Peyer's patch (tissue), 4 donors: ENCODE results near the gene ACSL6. TPM values are rescaled to one million over a fixed set of nuclear protein-coding genes. Genes with fewer than 3 reads are reported as not detected.

Source experiments
- DNase-seq, 3 donors: peaks; one replicate each; pipeline ENCODE4 v3.0.0-alpha.2; 2017 to 2019
- H3K27ac ChIP-seq, 4 donors: fragments of 200-600 bp; sonication (generic); one replicate each; pipeline ENCODE4 v1.5.1; 2016 to 2019
- H3K27me3 ChIP-seq, 2 donors: fragments of 200-600 bp; sonication (generic); one replicate each; pipeline ENCODE4 v1.5.1; 2019
- H3K36me3 ChIP-seq, 3 donors: fragments of 200-600 bp; sonication (generic); one replicate each; pipeline ENCODE4 v1.5.1; 2016 to 2019
- H3K4me1 ChIP-seq, 4 donors: fragments of 200-600 bp; sonication (generic); one replicate each; pipeline ENCODE4 v1.5.1; 2016 to 2019
- H3K4me3 ChIP-seq, 4 donors: fragments of 200-600 bp; sonication (generic); 1 replicate in 3 of 4; 2 replicates in 1 of 4; pipeline ENCODE4 v1.5.1; 2016 to 2019; ENCODE audit warnings: mild to moderate bottlenecking in 1 of 4
- H3K9me3 ChIP-seq, 4 donors: fragments of 200-600 bp; sonication (generic); one replicate each; pipeline ENCODE4 v1.5.1; 2016 to 2019; ENCODE audit warnings: mild to moderate bottlenecking in 1 of 4
- POLR2A ChIP-seq, 2 donors: fragments of 450-650 bp; IDR thresholded peaks; one replicate each; pipeline ENCODE4 v1.5.1; 2017; ENCODE audit warnings: antibody characterized with exemption in 2 of 2, mild to moderate bottlenecking in 2 of 2, moderate library complexity in 2 of 2
- total RNA-seq, 4 donors: library from RNA; depleted of rRNA; stranded (reverse); fragments of >200 nt; gene quantifications; one replicate each; pipeline ENCODE4 v1.1.0, GENCODE V29; 2016
- TF ChIP-seq, protein P1 (sequence below), 6 experiments: fragments of 450-650 bp in 4 of 6; fragments of 200-600 bp in 2 of 6; sonication (generic) in 1 of 6; IDR thresholded peaks; one replicate each; pipeline ENCODE4 v1.5.1; 2017 to 2019; ENCODE audit warnings: antibody characterized with exemption in 6 of 6, mild to moderate bottlenecking in 3 of 6, moderate library complexity in 1 of 6

The ACSL6 gene
- total RNA-seq, 4 donors from 2014 or later, result 1.1 to 12.4 (median 7.4) TPM; not detected in 1

DNA sequence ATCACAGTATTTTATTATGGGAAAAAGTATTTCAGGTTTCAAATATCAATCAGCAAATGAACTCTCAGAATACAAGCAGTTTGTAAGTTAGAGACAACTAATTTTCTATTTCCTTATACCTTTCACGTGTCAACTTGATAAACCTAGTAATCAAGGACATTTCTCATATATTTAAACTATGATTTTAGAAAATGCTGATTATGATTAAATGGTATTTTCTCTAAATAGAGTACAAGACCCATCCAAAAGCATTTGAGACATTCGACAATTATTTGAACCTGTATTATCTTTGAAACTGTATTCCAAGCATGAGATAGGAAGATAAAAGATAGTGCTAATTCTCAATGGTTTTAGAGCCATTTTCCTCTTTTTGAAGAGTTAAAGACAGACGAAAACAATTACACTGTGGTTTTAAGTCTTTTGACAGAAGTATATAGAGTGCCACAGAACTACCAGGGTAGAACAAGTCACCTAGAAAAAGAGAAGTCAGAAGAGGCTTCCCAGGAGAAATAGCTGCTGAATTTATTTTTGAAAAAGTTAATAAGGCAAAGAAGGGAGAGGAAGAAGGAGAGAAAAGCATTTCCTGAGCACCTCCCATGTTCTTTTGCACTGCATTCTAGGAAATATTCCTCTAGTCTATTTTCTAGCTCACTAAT, 71.6 kb downstream of the ACSL6 start:
- Histone ChIP-seq H3K9me3 (no peaks in the 10 kb centered on the region), H3K27me3 (no peaks in the 10 kb centered on the region), H3K4me3 (no peak overlapping the region), H3K27ac (no peak overlapping the region), H3K36me3 (no peaks in the 10 kb centered on the region), H3K4me1 (no peaks in the 10 kb centered on the region)
- DNase-seq, result no peak
- TF ChIP-seq, protein P1, sequence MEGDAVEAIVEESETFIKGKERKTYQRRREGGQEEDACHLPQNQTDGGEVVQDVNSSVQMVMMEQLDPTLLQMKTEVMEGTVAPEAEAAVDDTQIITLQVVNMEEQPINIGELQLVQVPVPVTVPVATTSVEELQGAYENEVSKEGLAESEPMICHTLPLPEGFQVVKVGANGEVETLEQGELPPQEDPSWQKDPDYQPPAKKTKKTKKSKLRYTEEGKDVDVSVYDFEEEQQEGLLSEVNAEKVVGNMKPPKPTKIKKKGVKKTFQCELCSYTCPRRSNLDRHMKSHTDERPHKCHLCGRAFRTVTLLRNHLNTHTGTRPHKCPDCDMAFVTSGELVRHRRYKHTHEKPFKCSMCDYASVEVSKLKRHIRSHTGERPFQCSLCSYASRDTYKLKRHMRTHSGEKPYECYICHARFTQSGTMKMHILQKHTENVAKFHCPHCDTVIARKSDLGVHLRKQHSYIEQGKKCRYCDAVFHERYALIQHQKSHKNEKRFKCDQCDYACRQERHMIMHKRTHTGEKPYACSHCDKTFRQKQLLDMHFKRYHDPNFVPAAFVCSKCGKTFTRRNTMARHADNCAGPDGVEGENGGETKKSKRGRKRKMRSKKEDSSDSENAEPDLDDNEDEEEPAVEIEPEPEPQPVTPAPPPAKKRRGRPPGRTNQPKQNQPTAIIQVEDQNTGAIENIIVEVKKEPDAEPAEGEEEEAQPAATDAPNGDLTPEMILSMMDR (IDR thresholded peaks at IDR 0.05), result no peak
- no peak for TF ChIP-seq POLR2A (IDR thresholded peaks at IDR 0.05)

DNA sequence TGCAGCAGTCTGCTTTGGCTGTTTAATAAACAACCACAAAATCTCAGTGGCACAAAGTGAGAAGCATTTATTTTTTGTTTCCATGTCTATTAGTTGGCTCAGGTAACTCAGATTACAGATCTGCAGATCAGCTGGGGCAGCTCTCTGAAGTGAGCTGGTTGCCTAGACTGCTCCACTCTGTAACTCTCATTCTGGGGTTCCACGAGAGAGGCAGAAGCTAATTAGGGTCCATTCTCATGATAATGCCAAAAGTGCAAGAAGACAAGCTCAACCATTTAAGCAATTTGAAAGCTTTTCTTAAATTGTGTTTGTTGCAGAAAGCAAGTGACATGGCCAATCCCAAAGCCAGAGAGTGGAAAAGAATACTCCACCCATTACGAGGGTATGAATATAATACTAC, 79.2 kb downstream of the ACSL6 start:
- H3K36me3 ChIP-seq, result no peaks in the 10 kb centered on the region
- H3K9me3 ChIP-seq, result no peaks in the 10 kb centered on the region
- H3K4me1 ChIP-seq, result no peaks in the 10 kb centered on the region
- TF ChIP-seq, protein P1 (IDR thresholded peaks at IDR 0.05), result no peak
- no peak for TF ChIP-seq POLR2A (IDR thresholded peaks at IDR 0.05)
- no peak overlapping the region for H3K4me3 ChIP-seq
- no peaks in the 10 kb centered on the region for H3K27me3 ChIP-seq
- no peak for DNase-seq
- no peak overlapping the region for H3K27ac ChIP-seq

DNA sequence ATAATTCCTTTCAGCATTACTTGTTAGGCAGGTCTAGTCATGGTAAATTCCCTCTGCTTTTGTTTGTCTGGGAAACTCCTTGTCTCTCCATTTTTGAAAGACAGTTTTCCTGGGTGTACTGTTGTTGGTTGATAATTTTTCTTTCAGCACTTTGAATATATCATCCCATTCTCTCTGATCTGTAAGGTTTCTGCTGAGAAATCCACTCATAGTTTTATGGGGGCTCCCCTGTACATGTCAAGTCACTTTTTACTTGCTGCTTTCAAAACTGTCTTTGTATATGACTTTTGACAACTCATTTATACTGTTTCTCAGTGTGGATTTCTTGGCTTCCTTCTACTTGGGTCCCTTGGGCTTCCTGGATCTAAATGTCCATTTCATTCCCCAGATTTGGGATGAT, 82.5 kb downstream of the ACSL6 start:
- no peaks in the 10 kb centered on the region for H3K36me3 ChIP-seq
- H3K27me3 ChIP-seq, result no peaks in the 10 kb centered on the region
- H3K9me3 ChIP-seq, result peaks cover 0 to 3% (median 0%) of the 10 kb centered on the region in 4 donors
- no peak overlapping the region for H3K4me3 ChIP-seq
- no peak for TF ChIP-seq POLR2A (IDR thresholded peaks at IDR 0.05)
- no peak for DNase-seq
- H3K27ac ChIP-seq, result no peak overlapping the region
- H3K4me1 ChIP-seq, result no peaks in the 10 kb centered on the region

DNA sequence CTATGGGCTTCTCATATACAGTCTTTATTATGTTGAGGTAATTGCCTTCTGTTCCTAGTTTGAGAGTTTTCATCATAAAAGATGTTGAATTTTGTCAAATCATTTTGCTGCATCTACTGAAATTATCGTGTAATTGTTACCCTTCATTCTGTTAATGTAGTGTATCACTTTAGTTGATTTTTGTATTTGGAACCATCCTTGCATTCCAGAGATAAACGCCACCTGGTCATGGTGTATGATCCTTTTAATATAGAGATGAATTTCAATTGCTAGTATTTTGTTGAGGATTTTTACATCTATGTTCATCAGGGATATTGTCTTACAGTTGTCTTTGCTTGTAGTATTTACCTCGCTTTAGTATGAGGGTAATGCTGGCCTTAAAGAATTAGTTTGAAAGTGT, 85.3 kb downstream of the ACSL6 start:
- Histone ChIP-seq H3K4me3 (no peak overlapping the region), H3K27ac (no peak overlapping the region), H3K36me3 (no peaks in the 10 kb centered on the region), H3K4me1 (no peaks in the 10 kb centered on the region), H3K9me3 (peaks cover 0 to 3% (median 0%) of the 10 kb centered on the region in 4 donors), H3K27me3 (no peaks in the 10 kb centered on the region)
- no peak for DNase-seq
- no peak for TF ChIP-seq POLR2A (IDR thresholded peaks at IDR 0.05)
- TF ChIP-seq, protein P1 (IDR thresholded peaks at IDR 0.05), result no peak

DNA sequence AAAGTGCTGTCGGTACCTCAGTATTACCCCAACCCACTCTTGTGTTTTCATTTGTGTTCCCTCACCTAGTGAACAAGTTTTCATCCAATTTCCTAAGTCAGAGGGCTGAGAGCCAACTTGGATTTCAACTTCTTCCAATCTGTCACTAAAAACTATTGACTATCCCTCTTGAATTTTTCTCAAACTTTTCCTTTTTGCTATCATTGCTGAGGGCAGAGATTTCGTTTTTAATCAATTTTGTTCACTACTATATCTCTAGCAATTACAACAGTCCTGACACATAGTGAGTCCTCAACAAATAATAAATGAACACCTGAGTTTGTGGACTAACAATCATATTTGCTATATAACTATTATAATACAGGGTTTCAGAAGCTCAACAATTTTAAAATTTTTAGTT, 95.0 kb downstream of the ACSL6 start:
- H3K4me3 ChIP-seq, result no peak overlapping the region
- H3K4me1 ChIP-seq, result no peaks in the 10 kb centered on the region
- H3K36me3 ChIP-seq, result no peaks in the 10 kb centered on the region
- TF ChIP-seq, protein P1 (IDR thresholded peaks at IDR 0.05), result no peak
- no peak for TF ChIP-seq POLR2A (IDR thresholded peaks at IDR 0.05)
- no peak for DNase-seq
- no peak overlapping the region for H3K27ac ChIP-seq
- H3K27me3 ChIP-seq, result no peaks in the 10 kb centered on the region
- H3K9me3 ChIP-seq, result no peaks in the 10 kb centered on the region

DNA sequence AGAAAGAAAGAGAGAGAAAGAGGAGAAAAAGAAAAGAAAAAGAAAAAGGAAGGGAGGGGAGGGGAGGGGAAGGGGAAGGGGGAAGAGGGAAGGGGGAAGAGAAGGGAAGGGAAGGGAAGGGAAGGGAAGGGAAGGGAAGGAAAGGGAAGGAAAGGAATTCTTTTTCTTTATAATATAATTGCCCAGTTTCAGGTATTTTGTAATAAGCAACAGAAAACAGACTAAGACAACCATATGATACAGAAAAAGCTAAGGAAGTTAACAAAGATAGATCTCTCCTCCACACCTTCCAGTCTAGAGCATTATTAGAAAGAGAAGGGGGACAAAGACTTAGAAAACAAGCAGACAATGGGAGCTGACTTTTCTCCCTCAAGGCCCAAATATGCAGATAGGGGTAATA, 97.0 kb downstream of the ACSL6 start:
- no peak for DNase-seq
- H3K4me1 ChIP-seq, result no peaks in the 10 kb centered on the region
- TF ChIP-seq, protein P1 (IDR thresholded peaks at IDR 0.05), result no peak
- no peak for TF ChIP-seq POLR2A (IDR thresholded peaks at IDR 0.05)
- no peak overlapping the region for H3K27ac ChIP-seq
- H3K9me3 ChIP-seq, result no peaks in the 10 kb centered on the region
- no peaks in the 10 kb centered on the region for H3K27me3 ChIP-seq
- no peaks in the 10 kb centered on the region for H3K36me3 ChIP-seq
- no peak overlapping the region for H3K4me3 ChIP-seq
